NCI-H524 (cell line): ENCODE data around the gene SP140L.
"Not testable (repeated sequence)": the region's sequence is repeated elsewhere in the genome, so short reads cannot be mapped to it uniquely, and the experiment has no call there.

Source experiments
- DNase-seq, 2 experiments: peaks; one replicate each; lab custom pipeline; 2025; lab: John Stamatoyannopoulos, UW

Gene SP140L

GRCh38 chr2:230323385-230324106 lies 3.4 kb upstream of the SP140L start:
- DNase-seq = no peak

DNA sequence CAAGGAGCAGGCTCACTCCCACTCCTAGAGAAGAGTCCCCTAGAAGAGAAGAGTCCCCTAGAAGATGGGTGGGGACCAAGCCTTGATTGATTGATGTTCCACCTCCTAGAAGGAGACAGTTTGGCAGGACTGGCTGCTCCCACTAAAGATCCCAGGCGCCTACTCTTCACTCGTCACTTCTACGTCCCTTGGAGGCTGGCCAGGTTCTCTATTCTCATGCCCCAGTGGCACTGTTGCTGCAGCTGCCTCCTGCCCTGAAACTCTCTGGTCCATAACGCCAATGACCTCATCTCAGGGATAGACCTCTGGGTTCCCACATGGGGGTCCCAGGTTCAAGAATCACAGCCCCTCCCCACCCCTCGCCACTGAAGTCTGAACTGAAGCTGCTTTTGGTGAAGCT lies 2.5 kb upstream of the SP140L start:
- DNase-seq = no peak

DNA sequence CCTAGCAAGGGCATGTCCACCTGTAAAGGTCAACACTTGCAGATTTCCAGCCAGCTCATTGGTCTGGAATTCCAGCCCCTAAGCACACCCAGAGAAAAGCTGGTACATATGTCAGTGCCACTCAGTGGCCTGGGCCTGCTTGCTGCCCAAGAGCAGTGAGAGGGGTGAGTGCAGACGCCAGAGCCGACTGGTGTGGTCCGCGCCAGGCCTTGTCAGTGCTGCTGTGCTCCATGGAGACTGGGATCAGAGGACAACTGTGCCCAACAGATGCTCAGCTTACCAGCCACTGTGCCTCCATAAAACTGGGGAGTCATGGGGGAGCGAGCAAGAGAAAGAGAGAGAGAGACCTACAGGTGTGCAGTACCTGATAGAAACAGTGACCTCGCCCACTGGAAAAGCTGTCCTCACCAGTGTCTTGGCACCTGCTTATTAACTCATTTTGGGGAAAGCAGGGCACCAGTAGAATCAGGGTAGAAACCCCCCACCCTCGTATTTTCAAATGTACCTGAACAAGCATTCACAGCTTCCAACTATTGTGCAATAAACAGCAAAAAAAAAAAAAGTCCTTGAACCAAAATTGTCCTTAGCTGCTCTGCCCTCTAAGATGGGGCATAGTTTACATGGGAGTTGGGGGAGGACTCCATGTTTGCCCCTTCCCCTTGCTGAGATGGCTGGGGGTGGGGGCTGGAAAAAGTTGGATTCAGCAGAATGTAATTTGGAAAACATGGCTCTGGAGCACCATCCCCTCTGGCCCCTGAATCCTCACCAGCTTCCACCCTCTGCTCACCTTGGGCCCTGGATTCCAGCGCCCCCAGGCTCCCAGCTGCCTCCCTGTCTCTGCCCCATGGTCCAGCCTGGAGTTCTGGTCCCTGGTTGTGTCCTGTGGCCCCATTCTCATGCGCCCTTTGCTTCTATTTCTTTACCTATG lies 1.4 kb upstream of the SP140L start:
- DNase-seq = no peak

- DNase-seq = no peak
Observed at GRCh38 chr2:230327418-230328154, 593 bp downstream of the SP140L start.

GRCh38 chr2:230328155-230328458 lies 1.1 kb downstream of the SP140L start:
- no peak for DNase-seq

DNA sequence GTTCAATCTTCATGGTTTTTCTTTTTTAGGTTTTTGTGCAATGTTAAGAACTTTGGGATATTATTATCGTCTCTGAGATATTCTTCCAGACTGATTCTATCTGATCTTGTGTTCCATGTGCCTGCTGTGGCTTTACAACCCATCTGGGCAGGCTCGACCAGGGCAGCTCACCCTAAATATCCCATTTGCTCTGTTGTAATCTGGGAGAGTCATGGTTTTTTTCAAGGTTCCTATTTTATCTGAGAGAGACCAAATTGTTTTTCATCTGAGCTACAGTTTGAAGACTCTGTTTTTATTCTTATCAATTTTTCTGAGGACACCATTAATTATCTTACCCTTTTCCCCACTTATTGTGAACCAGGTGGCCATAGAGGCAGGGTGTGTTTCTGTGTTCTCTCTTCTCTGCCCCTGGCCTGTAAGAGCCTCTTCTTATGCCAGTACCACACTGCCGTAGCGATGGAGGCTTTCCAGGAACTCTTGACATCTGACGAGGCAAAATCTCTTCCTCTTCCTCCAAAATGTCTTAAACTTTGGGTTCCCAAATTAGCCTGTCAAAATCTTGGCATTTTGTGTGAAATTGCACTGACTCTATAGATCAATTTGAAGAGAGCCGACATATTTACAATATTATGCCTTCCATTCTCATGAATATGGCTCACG lies 3.1 kb downstream of the SP140L start:
- DNase-seq = no peak

GRCh38 chr2:230330725-230331124 lies 3.7 kb downstream of the SP140L start:
- no peak for DNase-seq

GRCh38 chr2:230335461-230335863 lies 8.5 kb downstream of the SP140L start:
- no peak for DNase-seq

DNA sequence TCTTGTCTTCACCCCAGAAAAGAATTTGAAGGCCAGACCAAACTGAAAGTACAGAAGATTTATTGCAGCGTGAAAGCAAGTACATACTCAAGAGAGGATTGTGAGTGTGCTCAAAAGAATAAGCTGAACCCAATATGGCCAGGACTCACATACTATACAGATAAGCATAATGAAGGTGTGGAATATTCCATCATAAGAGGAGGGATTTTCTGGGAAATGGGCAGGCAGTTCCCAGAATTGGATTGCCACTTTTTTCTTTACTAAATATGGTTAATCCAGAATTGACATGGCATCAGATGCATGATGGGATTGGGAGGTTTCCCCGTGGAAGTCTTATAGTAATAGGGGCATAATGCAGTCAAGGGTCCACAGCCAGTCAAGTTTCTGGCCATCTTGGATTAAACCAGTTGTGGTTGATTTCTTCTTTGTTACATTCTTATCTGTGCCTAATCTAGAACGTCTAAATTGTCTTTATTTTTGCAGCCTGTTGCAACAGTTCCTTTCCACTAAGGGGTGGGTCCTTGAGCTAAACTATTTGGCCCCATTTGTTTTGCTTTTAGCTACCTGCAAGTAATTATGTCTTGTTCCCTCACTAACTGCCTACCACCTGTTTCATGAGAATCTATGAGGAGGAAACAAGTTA lies 9.0 kb downstream of the SP140L start:
- no peak for DNase-seq

DNA sequence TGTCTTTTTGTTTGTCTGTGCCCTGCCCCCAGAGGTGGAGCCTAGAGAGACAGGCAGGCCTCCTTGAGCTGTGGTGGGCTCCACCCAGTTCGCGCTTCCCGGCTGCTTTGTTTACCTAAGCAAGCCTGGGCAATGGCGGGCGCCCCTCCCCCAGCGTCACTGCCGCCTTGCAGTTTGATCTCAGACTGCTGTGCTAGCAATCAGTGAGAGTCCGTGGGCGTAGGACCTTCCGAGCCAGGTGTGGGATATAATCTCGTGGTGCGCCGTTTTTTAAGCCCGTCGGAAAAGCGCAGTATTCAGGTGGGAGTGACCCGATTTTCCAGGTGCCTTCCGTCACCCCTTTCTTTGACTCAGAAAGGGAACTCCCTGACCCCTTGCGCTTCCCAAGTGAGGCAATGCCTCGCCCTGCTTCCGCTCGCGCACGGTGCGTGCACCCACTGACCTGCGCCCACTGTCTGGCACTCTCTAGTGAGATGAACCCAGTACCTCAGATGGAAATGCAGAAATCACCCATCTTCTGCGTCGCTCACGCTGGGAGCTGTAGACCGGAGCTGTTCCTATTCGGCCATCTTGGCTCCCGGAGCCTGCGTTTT lies 15.0 kb downstream of the SP140L start:
- not testable (repeated sequence) for DNase-seq

GRCh38 chr2:230343041-230343624 lies 16.1 kb downstream of the SP140L start:
- not testable (repeated sequence) for DNase-seq

GRCh38 chr2:230343747-230344146 lies 16.8 kb downstream of the SP140L start:
- no peak for DNase-seq

GRCh38 chr2:230346465-230346864 lies 19.5 kb downstream of the SP140L start:
- DNase-seq = no peak

DNA sequence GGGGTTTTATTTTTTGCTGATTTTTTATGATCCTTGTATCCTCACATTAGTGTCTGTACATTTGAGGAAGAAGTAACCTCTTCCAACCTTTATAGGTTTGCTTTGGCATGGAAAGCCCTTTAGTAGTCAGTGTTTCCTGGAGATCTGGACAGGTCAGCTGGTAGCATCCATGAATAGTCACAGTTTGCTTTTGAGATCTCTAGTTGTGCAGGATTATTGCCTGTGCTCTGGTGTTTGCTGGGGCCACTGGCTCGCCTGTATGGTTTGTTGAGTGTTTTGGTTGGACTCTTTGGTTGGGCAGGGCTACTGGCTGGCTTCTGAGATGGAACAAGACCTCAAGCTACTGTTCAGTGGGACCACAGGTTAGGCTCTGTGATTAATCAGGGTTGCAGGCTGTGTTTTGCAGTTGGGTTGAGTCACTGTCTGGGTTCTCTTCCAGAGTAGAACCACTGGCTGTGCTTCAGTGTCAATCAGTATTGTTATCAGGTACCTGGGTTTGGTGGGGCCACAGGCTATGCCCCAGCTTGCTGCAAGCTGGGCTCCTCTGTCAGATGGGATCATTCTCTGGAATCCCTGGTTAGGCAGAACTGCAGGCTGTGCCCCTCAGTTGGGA lies 20.0 kb downstream of the SP140L start:
- DNase-seq = no peak

GRCh38 chr2:230347659-230348305 lies 20.8 kb downstream of the SP140L start:
- no peak for DNase-seq

DNA sequence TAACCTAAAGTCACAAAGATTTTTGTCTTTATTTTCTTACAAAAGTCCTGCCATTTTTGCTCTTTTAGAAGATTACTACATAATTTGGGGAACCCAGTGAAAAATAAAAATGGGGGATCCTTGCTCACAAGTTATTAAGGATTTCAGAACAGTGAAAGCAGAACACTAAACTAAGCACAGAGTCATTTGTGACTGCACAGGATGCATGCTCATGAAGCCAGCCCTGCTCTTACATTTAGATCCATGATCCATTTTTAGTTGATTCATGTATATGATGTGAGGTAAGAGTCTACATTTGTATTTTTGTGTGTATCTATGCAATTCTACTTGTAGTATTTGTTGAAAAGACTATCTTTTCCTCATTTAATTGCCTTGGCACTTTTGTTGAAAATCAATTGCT lies 21.8 kb downstream of the SP140L start:
- no peak for DNase-seq

- no peak for DNase-seq
Observed at GRCh38 chr2:230356084-230356483, 29.1 kb downstream of the SP140L start.

GRCh38 chr2:230358305-230358704 lies 31.3 kb downstream of the SP140L start:
- DNase-seq = no peak

- DNase-seq = no peak
Observed at GRCh38 chr2:230360028-230360427, 33.0 kb downstream of the SP140L start.
